Middle frontal gyrus (tissue), 1 donor: ENCODE results near the gene FHOD1.

ENCODE experiments used
- DNase-seq: peaks from one replicate; pipeline ENCODE4 v3.0.0-alpha.2; 2015; ENCODE audit warnings: low spot score; ENCODE audit errors: extremely low spot score

The FHOD1 gene

GRCh38 chr16:67277999-67278772 is 30.9 kb upstream of the FHOD1 start:
- no peak for DNase-seq

DNA sequence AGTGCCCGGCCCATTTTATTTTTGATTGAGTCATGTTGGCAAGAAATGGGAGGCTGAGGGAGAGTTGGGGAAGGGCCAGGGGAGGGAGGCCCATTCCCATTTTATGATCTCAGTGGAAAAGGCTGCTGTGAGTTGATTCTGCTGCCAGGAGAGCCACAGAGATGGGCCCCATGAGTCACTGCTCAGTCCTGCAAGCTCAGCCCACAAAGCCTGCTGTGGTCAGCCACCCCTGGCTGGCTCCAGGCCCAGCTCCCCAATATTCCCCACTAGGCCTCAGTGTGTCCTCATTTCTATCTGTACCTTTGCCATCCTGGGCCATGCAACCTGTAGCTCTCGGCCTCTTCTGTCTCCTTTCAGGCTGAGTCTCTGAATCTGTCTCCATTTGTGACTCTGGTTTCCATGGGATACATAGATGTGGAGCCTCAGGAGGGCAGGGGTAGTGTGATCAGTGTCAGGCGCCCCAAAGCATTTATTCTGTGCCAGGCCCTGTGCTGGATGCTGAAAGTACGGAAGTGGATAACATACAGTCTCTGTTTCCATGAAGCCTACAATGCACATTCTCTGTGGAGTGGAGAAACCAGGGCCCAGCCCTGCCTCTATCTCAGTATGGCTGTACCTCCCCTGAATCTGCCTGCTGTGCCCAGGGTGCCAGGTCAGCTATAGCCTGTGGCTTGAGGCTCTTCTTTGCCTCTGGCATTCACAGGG is 30.2 kb upstream of the FHOD1 start:
- DNase-seq = no peak

GRCh38 chr16:67275321-67275720 is 28.0 kb upstream of the FHOD1 start:
- DNase-seq = no peak

DNA sequence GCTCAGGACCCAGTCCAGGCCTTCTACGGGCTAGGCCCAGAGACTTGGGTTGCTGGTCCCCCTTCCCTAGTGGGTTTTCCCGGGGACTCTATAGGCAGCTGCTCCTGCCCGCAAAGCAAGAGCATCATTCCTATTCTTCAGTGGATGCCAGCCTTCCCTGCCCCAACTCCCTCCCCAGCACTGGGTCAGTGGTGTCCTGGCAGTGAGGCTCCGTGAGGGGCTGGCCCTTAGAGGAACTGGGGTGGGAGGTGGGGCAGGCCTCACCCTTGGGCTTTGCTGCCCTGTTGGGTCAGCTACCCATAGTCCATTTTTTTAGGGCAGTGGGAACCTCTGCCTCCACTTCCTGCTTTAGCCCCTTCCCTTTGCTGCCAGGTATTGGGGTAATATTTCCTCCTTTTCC is 24.2 kb upstream of the FHOD1 start:
- DNase-seq = no peak

GRCh38 chr16:67270931-67271338 is 23.7 kb upstream of the FHOD1 start:
- no peak for DNase-seq

GRCh38 chr16:67269766-67270165 is 22.5 kb upstream of the FHOD1 start:
- no peak for DNase-seq

DNA sequence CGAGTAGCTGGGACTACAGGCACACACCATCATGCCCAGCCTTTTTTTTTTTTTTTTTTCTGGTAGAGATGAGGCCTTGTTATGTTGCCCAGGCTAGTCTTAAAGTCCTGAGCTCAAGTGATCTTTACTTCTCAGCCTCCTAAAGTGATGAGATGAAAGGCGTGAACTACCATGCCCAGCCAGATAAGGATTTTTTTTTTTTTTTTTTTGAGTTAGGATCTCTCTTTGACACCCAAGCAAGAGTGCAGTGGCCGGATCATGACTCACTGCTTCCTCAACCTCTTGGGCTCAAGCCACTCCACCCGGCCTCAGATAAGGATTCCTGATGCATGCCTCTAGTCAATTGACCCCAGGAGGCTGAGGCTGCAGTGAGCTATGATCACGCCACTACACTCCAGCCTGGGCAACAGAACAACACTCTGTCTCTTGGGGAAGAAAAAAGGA is 20.9 kb upstream of the FHOD1 start:
- no peak for DNase-seq

DNA sequence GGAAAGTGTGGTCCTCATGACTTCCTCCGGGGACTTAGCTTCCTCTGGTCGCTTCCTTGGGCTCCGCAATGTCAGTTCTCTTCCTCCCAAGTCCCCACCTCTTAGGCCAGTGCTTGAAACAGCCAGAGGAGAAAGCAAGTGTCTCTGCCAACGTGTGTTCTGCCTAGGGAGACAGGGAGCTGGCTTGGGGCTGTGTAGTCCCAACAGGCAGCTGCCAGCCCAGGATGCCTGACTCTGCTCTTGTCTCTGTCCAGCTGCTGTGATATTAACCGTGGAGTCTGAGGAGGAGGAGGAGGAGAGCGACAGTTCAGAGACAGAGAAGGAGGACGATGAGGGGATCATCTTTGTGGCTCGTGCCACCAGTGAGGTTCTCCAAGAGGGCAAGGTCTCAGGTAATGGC is 18.6 kb upstream of the FHOD1 start:
- no peak for DNase-seq

- DNase-seq = no peak
These were observed 17.6 kb upstream of the FHOD1 start for GRCh38 chr16:67264866-67265265.

GRCh38 chr16:67264277-67264676 is 17.0 kb upstream of the FHOD1 start:
- DNase-seq = no peak

DNA sequence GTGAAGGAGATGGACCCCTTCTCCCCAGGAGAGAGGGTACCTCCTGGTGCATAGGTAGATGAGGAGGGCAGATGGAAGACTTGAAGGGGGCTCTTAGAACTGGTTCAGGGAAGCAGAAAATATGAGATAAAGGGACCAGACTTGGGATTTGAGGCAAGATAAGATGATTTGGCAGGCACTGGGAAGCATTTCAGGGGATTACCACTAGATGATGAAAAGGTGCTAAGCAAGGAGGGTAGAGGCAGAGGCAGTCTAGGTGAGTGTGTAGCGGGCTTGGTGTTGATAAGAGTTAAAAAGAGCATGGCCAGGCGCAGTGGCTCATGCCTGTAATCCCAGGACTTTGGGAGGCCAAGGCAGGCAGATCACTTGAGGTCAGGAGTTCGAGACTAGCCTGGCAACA is 15.9 kb upstream of the FHOD1 start:
- DNase-seq = no peak

DNA sequence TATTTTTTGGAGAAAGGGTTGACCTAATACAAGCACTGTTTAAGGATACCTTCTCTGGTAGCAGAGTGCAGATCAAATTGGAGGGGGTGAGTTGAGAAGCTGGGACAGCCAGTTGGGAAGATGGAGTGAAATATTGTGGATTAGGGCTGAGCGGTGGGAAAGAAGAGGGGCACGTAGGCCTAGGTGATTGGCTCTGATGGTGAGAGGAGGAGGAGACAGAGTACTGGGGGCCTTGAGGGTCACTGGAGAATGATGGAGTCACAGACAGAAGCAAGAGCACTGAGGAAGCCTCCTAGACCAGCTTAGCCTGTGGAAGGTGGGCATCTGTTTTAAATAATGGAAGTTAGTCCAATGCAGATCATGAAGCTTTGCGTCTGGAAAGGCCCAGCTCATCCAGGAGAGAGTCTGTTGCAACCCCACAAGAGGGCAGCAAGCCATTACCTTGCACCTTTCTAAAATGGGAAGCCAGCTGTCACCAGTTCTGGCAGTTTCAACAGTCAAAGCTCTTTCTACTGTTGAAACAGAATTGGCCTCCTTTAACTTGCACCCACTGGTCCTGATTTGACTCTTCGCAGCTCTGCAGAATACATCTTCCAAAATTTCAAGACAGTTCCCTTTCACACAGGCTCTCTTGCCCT is 13.3 kb upstream of the FHOD1 start:
- DNase-seq = no peak

GRCh38 chr16:67259705-67260104 is 12.4 kb upstream of the FHOD1 start:
- no peak for DNase-seq

GRCh38 chr16:67258161-67258835 is 11.0 kb upstream of the FHOD1 start:
- no peak for DNase-seq

DNA sequence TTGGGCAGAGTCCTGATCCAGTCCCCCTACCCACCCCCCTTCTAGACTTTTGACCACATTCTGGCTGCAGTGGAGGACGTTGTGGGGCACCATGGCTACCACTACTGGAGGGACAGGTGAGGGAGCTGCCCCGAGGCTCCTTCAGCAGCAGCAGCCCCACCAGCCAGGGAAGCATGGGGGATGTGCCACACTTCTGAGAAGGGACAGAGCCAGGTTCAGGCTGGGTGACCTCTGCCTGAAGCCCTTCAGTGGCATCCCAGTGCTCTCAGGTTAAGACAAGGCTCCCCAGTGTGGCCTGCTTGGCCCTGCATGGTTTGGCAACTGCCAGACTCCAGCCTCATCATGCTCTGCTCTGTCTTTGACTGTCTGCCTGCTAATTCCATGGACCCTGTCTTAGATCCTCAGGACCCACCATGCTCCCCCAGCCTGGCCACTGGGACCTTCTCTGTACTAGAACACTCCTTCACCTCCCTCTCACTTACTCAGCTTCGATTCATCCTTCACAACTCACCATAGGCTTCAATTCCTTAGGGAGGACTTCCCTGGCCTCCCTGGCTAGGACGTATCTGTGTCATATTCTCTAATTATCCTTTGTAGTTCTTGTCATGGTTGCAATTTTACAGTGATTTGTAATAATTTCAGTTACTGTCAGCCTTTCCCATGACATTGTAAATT is 10.3 kb upstream of the FHOD1 start:
- no peak for DNase-seq

GRCh38 chr16:67256701-67257230 is 9.5 kb upstream of the FHOD1 start:
- no peak for DNase-seq

- no peak for DNase-seq
These were observed 8.4 kb upstream of the FHOD1 start for GRCh38 chr16:67255553-67256221.

DNA sequence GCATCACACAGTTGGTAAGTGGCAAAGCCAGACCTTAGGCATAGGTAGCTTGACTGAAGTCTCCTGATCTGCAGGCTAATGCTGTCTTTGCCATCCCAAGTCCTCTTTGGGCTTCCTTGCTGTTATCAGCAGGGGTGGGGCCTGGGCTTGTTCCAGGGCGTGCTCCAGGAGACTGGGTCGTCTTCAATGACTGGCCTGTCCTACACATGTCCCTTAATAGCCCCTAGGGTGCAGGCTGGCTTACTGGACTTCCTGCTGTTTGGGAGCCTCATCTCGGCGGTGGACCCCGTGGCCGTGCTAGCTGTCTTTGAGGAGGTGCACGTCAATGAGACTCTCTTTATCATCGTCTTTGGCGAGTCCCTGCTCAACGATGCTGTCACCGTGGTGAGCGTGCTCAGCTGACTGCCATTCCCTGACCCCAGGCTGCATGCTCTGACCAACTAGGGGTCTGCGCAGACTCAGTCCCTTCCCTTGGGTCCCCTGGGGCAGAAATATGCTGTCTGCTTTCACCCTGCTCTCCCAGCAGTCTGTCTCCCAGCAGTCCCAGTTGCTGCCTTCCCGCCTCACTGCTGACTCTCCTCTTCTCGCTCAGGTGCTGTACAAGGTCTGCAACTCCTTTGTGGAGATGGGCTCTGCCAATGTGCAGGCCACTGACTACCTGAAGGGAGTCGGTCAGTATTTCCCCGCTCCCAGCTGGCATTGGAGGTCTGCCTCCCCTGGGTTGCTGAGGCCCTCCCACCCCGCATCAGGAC is 7.7 kb upstream of the FHOD1 start:
- DNase-seq = no peak

DNA sequence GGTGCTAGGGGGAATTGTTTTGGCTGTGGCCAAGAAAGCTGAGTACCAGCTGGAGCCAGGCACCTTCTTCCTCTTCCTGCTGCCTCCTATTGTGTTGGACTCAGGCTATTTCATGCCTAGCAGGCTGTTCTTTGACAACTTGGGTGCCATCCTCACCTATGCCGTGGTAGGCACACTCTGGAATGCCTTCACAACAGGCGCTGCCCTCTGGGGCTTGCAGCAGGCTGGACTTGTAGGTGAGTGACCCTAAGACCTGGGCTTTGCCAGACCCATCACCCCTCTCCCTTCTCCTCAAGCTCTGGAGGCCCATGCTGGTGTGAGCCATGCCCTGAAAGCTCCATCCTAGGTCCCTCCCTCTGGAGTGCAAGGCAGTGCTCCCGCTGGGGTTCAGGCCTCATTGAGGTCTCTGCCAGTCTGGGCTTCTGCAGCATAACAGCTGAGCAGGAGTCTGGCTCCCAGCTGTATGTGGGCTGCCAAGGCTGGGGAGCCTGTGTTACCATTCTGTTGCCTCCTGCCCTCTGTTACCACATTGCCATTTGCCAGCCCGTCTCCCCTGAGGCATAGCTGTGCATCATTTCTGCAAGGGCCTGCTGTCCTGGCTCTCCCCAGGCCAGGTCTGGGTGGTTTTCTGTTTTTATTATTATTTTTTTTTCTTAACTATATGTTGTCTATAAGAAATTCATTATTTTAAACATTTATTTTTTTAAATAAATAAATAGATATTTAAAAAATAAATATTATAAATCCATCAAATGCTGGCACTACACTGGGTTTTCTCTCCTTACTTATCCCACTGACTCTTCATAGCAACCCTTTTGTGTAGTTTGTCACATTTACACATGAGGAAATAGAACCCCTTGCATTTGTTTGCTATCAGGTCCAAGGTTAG is 5.6 kb upstream of the FHOD1 start:
- no peak for DNase-seq
